GM19397 (cell line): ENCODE data around the gene MEIS2.
"Not testable (repeated sequence)": the region's sequence is repeated elsewhere in the genome, so short reads cannot be mapped to it uniquely, and the experiment has no call there.

Source experiments
- ATAC-seq: cut with Tn5 transposase; IDR thresholded peaks from one replicate; pipeline ENCODE4 v1.9.1; 2021; ENCODE audit warnings: mild to moderate bottlenecking, moderate library complexity; ENCODE audit not compliant: unreplicated experiment

The MEIS2 gene

DNA sequence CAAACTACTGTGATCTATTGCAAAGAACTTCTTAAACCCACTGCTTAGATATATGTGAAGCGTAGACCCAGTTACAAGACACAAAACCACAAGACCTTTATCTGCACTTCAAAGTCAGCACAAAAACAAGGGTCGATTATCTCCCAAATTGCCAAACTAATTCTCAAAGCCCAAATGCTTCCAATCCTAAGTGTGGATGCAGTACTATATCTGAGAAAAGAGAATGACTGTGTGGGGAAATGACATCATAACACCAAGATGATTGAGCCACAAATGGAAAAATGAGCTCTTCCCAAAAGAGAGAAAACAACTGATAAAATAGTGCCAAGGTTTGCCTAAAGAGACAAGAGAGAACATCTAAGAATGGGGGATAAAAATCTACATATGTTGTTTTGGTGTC is 86.2 kb downstream of the MEIS2 start:
- no peak for ATAC-seq

DNA sequence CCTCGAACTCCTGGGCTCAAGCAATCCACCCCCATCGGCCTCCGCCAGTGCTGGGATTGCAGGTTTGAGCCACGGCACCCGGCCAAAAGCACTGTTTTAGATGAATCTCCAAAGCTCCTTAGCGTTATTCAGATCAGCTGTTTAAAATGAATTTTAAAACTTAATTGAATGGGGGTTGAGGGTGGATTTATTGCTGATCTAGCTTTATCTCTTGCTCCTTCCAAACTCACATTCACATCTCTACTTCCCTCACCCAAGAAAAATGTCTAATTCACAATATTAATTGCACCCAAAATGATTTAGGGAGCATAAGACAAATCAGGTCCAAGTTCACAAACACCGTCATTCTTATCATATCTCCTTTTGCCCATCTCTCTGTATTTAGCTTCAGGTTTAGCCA is 89.8 kb downstream of the MEIS2 start:
- ATAC-seq = no peak

GRCh38 chr15:37009288-37009687 is 91.1 kb downstream of the MEIS2 start:
- no peak for ATAC-seq

GRCh38 chr15:37008205-37008604 is 92.1 kb downstream of the MEIS2 start:
- ATAC-seq = no peak

DNA sequence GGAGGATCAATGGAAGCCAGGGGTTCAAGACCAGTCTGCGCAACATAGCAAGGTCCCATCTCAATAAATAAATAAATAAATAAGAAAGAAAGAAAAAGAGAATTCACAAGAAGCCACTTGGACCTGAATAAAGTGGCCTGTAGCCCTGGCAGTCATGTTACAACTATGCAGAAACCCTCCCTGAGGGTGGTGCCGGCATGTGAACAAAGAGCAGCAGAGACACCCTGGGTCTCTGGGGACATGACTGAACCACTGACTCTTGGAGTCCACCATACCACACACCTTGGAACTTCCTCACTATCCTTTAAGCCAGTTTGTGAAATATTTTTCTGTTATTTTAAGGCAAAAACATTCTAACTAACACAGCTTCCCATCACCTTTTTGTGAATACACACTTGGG is 93.0 kb downstream of the MEIS2 start:
- no peak for ATAC-seq

DNA sequence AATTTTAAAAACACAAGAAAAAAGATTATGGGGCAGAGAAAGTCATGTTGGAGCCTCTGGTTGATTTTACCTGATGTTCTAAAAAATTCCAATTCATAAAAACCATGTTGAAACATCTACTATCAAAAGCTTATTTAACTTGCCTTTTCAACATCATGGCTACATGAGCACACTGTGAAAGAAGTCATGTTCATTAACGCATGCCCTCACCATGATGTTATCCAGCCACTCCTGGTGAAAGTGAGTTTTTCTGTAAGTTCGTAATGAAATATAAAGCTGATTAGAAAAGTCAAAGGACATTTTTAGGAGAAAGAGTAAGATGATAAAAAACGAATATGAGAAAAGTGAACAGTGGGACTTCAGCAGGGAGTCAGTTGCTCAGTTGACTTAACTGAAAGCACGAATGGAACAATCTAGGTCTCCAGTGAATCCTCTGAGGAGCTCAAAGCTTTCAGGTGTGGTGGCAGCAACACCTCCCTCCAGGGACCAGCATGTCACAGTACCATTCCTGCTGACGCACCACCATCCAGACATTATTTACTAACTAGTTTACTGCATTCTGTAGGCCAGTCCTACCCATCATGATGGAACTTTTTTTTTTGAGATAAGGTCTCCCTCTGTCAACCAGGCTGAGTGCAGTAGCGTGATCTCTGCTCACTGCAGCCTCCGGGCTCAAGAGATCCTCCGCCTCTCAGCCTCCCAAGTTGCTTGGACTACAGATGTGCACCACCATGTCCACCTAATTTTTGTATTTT is 95.2 kb downstream of the MEIS2 start:
- ATAC-seq = no peak

DNA sequence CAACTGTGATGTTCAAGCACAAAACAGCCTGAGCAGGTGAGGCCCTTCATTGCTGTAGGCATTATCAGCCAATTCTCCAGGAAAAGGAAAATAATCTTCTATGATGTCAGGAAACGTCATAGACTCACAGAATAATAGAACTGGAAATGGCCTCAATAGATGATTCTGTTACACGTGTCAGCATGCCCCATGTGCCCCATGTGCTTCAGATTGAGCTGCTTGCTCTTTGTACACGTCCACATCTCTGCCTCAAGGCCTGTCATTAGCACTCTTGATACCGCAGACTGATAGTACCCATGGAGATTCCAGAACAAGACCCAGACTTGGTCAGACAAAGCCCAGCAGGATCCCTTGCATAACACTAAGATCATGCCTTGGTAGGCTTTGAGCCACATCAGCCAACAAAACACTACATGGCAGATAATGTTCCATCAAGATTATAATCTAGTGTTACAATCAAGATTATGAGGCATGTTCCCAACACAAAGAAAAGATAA is 95.9 kb downstream of the MEIS2 start:
- no peak for ATAC-seq

DNA sequence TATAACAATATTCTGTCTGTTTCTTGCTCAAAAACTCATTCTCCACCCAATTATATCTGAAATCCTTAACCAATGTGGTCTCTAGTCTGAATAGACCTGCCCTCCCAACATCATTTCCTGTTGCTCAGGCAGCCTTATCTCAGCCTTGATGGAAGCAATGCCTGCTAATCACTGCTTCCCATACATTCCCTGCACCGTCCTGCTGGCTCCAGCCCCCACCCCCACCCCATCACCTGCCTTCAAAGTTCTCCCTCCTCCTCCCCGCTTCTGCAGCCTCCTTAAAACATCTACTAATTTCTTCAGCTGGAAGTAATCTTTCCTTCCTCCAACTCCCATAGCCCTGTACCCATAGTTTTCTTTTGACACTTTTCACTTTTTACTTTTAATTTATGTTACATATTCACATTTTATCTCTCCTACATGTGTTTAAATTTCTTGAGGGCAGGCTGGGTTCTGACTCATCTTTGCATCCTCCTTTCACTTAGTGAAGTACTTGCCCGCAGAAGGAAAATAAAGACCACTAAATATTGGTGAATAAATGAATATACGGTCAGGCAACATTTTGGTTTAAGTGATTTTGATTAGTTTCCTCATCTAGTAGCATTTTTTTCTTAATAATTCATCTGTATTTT is 98.2 kb downstream of the MEIS2 start:
- ATAC-seq = no peak

DNA sequence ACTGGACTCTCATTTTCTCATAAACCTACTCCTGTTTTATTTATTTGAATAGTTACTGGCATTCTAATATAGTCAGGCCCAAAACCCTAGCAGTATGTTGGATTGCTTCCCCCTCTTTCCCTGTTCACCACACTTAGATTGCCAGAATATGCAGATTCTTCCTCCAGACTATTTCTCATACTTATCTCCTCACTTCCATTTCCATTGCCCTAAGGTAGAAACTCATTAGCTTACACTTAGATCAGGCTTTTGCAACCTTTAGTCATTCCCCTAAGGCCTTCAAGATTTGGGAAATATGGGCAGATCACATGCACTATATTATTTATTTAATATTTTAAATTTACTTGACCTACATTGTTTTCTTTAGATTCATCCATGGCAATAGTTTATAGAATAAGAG is 98.9 kb downstream of the MEIS2 start:
- ATAC-seq = no peak

DNA sequence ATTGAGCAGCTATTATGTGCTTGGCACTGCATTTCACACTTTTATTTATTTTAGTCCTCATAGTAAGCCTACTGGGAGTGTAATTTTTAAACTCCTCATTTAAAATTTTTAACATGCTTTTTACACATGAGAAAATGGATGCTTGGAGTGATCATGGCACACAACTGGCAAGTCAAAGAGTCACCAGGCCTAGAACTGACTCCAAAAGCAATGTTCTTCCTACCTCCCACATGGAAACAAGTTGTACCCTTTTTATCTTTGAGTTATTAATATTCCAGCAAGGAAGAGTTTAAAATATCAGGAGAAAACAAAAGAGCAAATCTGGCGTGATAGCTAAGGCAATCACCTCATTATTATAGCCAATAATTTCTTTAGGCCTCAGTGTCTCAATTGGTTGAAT is 100.6 kb downstream of the MEIS2 start:
- ATAC-seq = no peak

GRCh38 chr15:36996538-36997181 is 103.7 kb downstream of the MEIS2 start:
- no peak for ATAC-seq

DNA sequence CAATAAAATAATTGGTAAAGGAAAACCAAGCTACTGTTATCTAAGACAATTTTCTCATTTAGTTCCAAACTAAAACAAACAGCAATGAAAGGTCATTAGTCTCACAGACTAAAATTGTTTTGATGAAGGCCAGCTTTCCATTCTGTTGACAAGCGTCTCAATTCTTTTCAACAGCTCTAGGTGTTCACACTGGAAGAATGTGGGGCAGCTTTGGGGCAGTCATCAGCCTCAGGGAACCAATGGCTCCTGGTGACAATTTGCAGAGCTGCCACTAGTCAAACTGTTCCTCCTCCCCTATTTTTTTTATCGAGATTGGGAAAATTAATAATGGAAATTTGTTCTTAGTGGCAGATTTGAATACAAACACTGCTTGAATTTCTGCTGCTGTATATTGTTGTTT is 104.2 kb downstream of the MEIS2 start:
- ATAC-seq = no peak

GRCh38 chr15:36994790-36995189 is 105.6 kb downstream of the MEIS2 start:
- no peak for ATAC-seq

DNA sequence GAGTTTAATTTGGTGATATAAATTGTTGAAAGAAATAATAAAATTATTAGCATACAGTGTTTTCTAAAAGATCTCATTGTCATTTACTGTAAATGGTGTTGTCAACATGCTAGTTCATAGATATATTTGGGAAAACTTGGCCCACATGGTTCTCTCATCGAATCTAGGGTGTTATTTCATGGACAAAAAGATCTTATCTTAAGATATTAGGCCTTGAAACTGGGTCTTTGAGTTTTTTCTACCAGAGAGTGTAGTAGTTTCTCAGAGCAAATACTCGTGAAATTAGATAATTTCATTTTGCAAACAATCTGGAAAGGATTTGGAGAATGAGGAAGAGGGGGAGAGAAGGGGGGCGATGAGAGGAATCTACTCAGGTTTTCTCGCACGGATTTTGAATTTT is 107.9 kb downstream of the MEIS2 start:
- ATAC-seq = no peak

DNA sequence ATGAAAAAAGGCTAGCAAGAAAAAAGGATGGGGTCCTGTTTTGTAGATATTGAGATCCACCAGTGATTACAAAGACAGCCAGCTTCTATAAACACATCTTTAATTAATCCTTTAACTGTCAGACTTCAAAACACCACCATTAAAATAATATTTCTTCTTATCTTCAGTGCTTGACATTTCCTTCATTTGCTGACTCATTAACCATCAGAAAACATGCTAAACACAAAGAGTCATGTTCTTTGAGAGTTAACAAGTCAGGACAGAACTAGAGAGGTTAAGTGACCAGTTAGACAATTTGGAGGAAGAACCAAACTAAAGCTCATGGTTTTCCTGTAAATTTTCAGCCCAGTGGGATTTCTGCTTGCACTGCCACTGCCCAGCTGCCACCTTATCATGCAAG is 111.4 kb downstream of the MEIS2 start:
- no peak for ATAC-seq

DNA sequence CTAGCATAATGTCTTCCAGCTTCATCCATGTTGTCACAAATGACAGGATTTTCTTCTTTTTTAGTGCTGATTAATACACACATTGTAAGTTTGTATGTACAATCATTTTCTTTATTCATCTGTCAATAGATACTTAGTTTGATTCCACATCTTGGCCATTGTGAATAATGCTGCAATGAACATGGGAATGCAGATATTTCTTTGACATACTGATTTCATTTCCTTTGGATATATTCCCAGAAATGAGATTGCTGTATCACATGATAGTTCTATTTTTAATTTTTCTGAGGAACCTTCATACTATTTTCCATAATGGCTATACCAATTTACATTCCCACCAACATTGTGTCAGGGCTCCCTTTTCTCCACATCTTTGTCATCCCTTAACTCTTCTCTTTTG is 117.9 kb downstream of the MEIS2 start:
- ATAC-seq = no peak

DNA sequence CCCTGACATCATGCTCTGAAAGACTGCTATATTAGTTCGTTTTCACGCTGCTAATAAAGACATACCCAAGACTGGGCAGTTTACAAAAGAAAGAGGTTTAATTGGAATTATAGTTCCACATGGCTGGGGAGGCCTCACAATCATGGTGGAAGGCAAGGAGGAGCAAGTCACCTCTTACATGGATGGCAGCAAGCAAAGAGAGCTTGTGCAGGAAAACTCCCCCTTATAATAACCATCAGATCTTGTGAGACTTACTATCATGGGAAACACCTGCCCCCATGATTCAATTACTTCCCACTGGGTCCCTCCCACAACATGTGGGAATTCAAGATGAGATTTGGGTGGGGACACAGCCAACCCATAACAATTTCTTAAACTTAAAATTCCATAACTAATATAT is 120.1 kb downstream of the MEIS2 start:
- ATAC-seq = not testable (repeated sequence)

DNA sequence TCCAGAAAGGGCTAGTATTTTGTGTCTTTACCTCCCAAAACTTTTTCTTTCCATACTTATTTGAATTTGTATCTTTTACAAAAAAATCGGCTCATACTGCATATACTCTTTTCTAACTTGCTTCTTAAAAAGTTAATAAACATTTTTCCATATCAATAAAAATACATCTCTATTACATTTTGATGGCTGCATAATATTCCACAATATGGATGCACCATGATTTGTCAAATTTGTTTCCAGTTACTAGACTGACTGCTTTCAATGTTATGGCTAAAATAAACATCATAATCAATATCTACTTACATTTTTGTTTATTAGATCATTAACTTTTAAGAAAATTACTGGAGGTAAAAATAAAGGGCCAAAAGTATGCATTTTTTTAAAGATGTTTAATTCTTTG is 121.7 kb downstream of the MEIS2 start:
- ATAC-seq = no peak

- ATAC-seq = no peak
Observed at GRCh38 chr15:36978126-36978525, 122.2 kb downstream of the MEIS2 start.

- no peak for ATAC-seq
Observed at GRCh38 chr15:36977659-36978058, 122.7 kb downstream of the MEIS2 start.

DNA sequence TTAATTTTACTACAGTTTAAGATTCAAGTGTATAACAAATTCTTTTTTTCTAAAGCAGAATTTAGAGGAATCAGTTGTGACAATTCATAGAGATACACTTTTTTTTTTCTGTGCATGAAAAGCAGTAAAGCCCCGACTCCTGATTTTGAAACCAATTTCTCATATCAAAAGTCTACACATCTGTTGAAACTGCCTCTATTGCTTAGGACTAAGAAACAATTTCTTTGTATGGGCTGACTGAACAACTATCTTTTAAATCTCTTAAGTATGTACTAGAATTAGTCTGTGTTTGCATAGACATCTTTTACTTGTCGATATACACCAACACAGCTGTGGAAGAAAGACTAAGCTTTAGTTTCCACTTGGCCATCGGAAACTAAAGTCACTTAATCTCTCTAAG is 127.6 kb downstream of the MEIS2 start:
- ATAC-seq = no peak

- ATAC-seq = no peak
Observed at GRCh38 chr15:36970522-36970921, 129.8 kb downstream of the MEIS2 start.
